ENCODE results near the gene PRRT3.

DNA sequence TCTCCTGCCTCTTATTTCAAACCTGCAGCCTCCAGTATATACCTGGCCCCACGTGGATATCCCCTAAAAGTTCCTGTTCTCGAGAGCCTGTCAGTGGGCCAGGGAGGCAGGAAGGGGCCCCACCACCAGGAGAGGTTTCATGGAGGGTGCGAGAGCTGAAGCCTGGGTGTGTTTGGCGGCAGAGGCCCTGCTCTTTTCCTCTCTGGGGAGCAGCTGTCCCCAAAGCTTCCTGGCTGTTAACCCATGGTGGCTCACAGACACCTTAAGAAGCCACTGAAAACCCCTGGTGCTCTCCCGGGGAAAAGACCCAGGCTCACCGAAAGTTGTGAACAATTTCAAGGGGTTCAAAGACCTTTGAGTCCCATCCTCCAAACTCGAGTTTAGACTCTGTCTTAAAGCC, 1.1 kb downstream of the PRRT3 start:
- no peak for TF ChIP-seq CTCF (conservative IDR thresholded peaks at IDR 0.05 in 1 of 2, IDR thresholded peaks at IDR 0.05 in 1 of 2; ENCODE audit: extremely low read depth in 1 of 2, insufficient read depth in 1 of 2, low read depth in 1 of 2, low read length in 2 of 2)
- TF ChIP-seq EZH2 (IDR thresholded peaks at IDR 0.05; ENCODE audit: borderline replicate concordance, low read length): no peak

Data from mammary epithelial cell (primary cell).